ENCODE results near the gene DCST1. TPM values are rescaled to one million over a fixed set of nuclear protein-coding genes. Genes with fewer than 3 reads are reported as not detected.
A peak's percentile ranks its signal among the peaks of the same experiment; 100 is the strongest.

Gene DCST1
- total and polyA plus RNA-seq, 2 of the 13 experiments (the other 11 are each of a cell fraction or from before 2014, with no cell fraction given) = 0.04 TPM; not detected in 1

GRCh38 chr1:155061381-155062150, 27.9 kb downstream of the DCST1 start:
- CTCF ChIA-PET (ENCODE audit: low intra/inter-chr PET ratio, low total read pairs) = interaction anchor here (0.7 to 4.0 kb wide), 9 partner anchors 9 to 155 kb away, joined by 3 to 39 read pairs (median 6); partner anchors contain the start of gene ADAM15
- peaks cover 6 to 11% of the 10 kb centered on the region in 2 experiments; a peak in 4 of 5 replicates for H3K36me3 ChIP-seq (replicated peaks in 1 of 2; ENCODE audit: control insufficient read depth in 1 of 2, insufficient read depth in 2 of 2, low read length in 2 of 2)
- no TSS peak for BruUV-seq (replicated peaks)
- H3K4me1 ChIP-seq (ENCODE audit: insufficient read depth, low read length) = peaks cover 32% of the 10 kb centered on the region
- no peak overlapping the region for H3K9ac ChIP-seq (ENCODE audit: insufficient read depth, low read depth, low read length)
- DNase-seq (ENCODE audit: low spot score) (peak; percentile 75), FAIRE-seq (peak; percentile 91), ATAC-seq (peak; percentile 53)
- H3K9me3 ChIP-seq (ENCODE audit: low read length) = no peaks in the 10 kb centered on the region
- H2AFZ ChIP-seq (ENCODE audit: low read length) = no peak overlapping the region
- H4K20me1 ChIP-seq (ENCODE audit: insufficient read depth, low read length) = no peaks in the 10 kb centered on the region
- intact Hi-C loops (cut with micrococcal nuclease; ENCODE audit: unreplicated experiment) (loop anchor here (1.0 to 5.0 kb wide), 3 partner anchors 23 to 87 kb away; partner anchors contain the start of gene CKS1B), in situ Hi-C loops (cut with HindIII; ENCODE audit: extremely low pct_ligation_motif_present, low pct_unique_long_range_greater_than_20kb) (loop anchor here (5.0 kb wide), 1 partner anchor 79 kb away; the partner anchor contains the start of gene FLAD1)
- H3K27ac ChIP-seq (ENCODE audit: extremely low read length, insufficient read depth, low read length) = no peak overlapping the region
- H3K4me2 ChIP-seq (ENCODE audit: low read depth, low read length) = no peak overlapping the region
- POLR2A ChIA-PET = interaction anchor here (1.0 to 1.3 kb wide), 2 partner anchors 12 to 88 kb away, joined by 4 to 9 read pairs; no protein-coding TSS in a partner anchor
- WGBS (ENCODE audit: low lambda C conversion rate) = 71% methylated on average over 19 of the region's 21 CpGs
- H3K27me3 ChIP-seq (ENCODE audit: control insufficient read depth in 1 of 2, insufficient read depth in 2 of 2, low read length in 2 of 2) = no peaks in the 10 kb centered on the region
- peaks cover 9% of the 10 kb centered on the region for H3K79me2 ChIP-seq (ENCODE audit: insufficient read depth, low read length)
- no peak overlapping the region for H3K4me3 ChIP-seq (replicated peaks in 1 of 3; ENCODE audit: insufficient read depth in 1 of 3, low read depth in 2 of 3, low read length in 3 of 3)
- TF ChIP-seq SSRP1 (CRISPR knock-in tag; IDR thresholded peaks at IDR 0.05) (no peak), PRDM10 (CRISPR knock-in tag; IDR thresholded peaks at IDR 0.05; ENCODE audit: low read depth) (peak; percentile 75; the same call in 1 of the 2 replicates), FOSL2 (CRISPR knock-in tag; IDR thresholded peaks at IDR 0.05) (no peak), ZBTB38 (CRISPR knock-in tag; IDR thresholded peaks at IDR 0.05) (0 out of 2 replicates have a peak, but pooled peaks have one; percentile 25), ZNF562 (CRISPR knock-in tag; IDR thresholded peaks at IDR 0.05; ENCODE audit: borderline replicate concordance) (no peak), BCL6 (CRISPR knock-in tag; IDR thresholded peaks at IDR 0.05) (peak; percentile 25; the same call in 1 of the 2 replicates), MXD1 (CRISPR knock-in tag; IDR thresholded peaks at IDR 0.05) (no peak), POGK (CRISPR knock-in tag; conservative IDR thresholded peaks at IDR 0.05) (0 out of 2 replicates have a peak, but pooled peaks have one; percentile 62), RXRA (CRISPR knock-in tag; IDR thresholded peaks at IDR 0.05) (peak; percentile 33), TP53 (CRISPR knock-in tag; conservative IDR thresholded peaks at IDR 0.05) (no peak), BORCS8-MEF2B (CRISPR knock-in tag; IDR thresholded peaks at IDR 0.05) (peak; percentile 45; the same call in 1 of the 2 replicates), NONO (IDR thresholded peaks at IDR 0.05) (no peak), NONO (CRISPR knock-in tag; conservative IDR thresholded peaks at IDR 0.05) (peak; percentile 44; the same call in 1 of the 2 replicates), ZNF607 (CRISPR knock-in tag; IDR thresholded peaks at IDR 0.05; ENCODE audit: borderline replicate concordance) (0 out of 2 replicates have a peak, but pooled peaks have one; percentile 33), ZNF280B (CRISPR knock-in tag; IDR thresholded peaks at IDR 0.05; ENCODE audit: borderline replicate concordance) (peak; percentile 26; the same call in 1 of the 2 replicates), STAG1 (CRISPR knock-in tag; IDR thresholded peaks at IDR 0.05) (peak; percentile 95)
